HG03469 (cell line): ENCODE results near the gene IL2RA.
"Not testable (repeated sequence)": the region's sequence is repeated elsewhere in the genome, so short reads cannot be mapped to it uniquely, and the experiment has no call there.

Experiments used
- ATAC-seq: cut with Tn5 transposase; IDR thresholded peaks from one replicate; pipeline ENCODE4 v1.9.1; 2021; ENCODE audit warnings: mild to moderate bottlenecking, moderate library complexity, moderate number of reproducible peaks; ENCODE audit not compliant: unreplicated experiment

Gene IL2RA

GRCh38 chr10:5963591-5963990, 98.6 kb downstream of the IL2RA start:
- ATAC-seq: no peak

- no peak for ATAC-seq
Measured at GRCh38 chr10:5963071-5963470, 99.1 kb downstream of the IL2RA start.

GRCh38 chr10:5962358-5962940, 99.7 kb downstream of the IL2RA start:
- ATAC-seq: not testable (repeated sequence)

- no peak for ATAC-seq
Measured at GRCh38 chr10:5961405-5962100, 100.6 kb downstream of the IL2RA start.

GRCh38 chr10:5960973-5961275, 101.2 kb downstream of the IL2RA start:
- not testable (repeated sequence) for ATAC-seq
